Stimulated activated CD4-positive, alpha-beta T cell treated with anti-CD3 and anti-CD28 coated beads, Interleukin-1b, Interleukin-23, amount 100 ng/mL, for 48 hours (primary cell): ENCODE data around the gene SEBOX.

Experiments
- DNase-seq: peaks from one replicate; pipeline ENCODE4 v3.0.0-alpha.2; 2020

SEBOX gene

DNA sequence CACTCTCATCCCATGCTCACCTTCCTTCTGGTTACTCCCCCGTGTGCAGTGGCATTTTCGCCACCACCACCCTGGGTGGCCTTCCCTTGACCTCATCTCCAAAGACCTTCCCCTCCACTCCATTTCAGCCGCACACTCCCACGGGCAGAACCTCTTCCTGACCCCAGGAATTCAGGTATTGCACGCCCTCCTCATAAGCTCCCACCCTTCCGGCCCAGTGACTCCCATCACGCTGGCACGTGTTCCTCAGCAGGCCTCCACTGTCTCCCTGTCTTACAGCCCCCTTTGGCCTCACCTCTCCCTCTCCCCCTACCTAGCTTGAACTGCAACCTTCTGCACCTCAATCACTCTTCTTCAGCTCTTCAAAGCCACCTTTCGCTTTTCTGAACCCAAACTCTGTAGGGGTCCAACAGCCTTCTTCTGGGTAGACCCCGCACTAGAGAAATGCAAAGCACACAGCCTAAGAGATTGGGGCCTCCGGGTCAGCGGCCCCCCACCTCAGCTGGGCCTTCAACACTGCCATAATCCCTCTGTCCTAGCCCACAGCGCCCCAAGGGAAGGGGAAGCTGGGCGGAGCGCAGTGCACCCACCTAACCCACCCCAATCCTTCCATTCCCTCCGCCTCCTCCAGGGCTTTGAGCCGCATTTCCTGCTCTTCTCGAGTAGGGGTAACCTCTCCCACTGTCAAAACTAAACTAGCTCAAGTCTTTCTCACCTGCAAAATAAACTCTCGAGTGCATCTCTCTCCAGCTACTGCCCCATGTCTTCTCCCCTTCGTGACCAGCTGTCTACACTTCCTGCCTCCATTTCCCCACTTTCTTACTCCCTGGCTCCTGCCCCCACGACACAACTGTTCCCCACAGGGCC, 47.7 kb downstream of the SEBOX start:
- DNase-seq = no peak

GRCh38 chr17:28315846-28316705, 48.9 kb downstream of the SEBOX start:
- DNase-seq = no peak

- DNase-seq = no peak
Observed at GRCh38 chr17:28313841-28314240, 51.2 kb downstream of the SEBOX start.
